HEK293 (cell line): ENCODE data around the gene CXCL17.

Experiments used
- ATF2 ChIP-seq: fragments of 450-650 bp; formaldehyde crosslinking; IDR thresholded peaks from 2 replicates; pipeline ENCODE4 v1.5.1; 2016; ENCODE audit warnings: missing biosample characterization, missing genetic modification characterization, low read depth
- GLI2 ChIP-seq: fragments of 450-650 bp; formaldehyde crosslinking; IDR thresholded peaks from 2 replicates; pipeline ENCODE4; 2017; ENCODE audit warnings: missing biosample characterization, missing genetic modification characterization, low read depth, borderline replicate concordance
- INSM2 ChIP-seq: fragments of 450-650 bp; formaldehyde crosslinking; IDR thresholded peaks from 2 replicates; pipeline ENCODE4 v1.5.1; 2016; ENCODE audit warnings: missing biosample characterization, missing genetic modification characterization
- KLF10 ChIP-seq: fragments of 450-650 bp; IDR thresholded peaks from 2 replicates; pipeline ENCODE4 v1.5.1; 2018; ENCODE audit warnings: missing biosample characterization, mild to moderate bottlenecking, missing genetic modification characterization
- PRDM10 ChIP-seq: fragments of 450-650 bp; formaldehyde crosslinking; IDR thresholded peaks from 2 replicates; pipeline ENCODE4 v1.5.1; 2016; ENCODE audit warnings: missing biosample characterization, missing genetic modification characterization
- SCRT1 ChIP-seq: fragments of 450-650 bp; formaldehyde crosslinking; IDR thresholded peaks from 2 replicates; pipeline ENCODE4 v1.5.1; 2016; ENCODE audit warnings: missing biosample characterization, missing genetic modification characterization, borderline replicate concordance
- SCRT2 ChIP-seq: fragments of 450-650 bp; formaldehyde crosslinking; IDR thresholded peaks from 2 replicates; pipeline ENCODE4 v1.5.1; 2016; ENCODE audit warnings: missing biosample characterization, missing genetic modification characterization
- SP2 ChIP-seq: fragments of 450-650 bp; formaldehyde crosslinking; IDR thresholded peaks from 2 replicates; pipeline ENCODE4 v1.5.1; 2016; ENCODE audit warnings: missing biosample characterization, missing genetic modification characterization
- SP7 ChIP-seq: fragments of 450-650 bp; formaldehyde crosslinking; IDR thresholded peaks from 2 replicates; pipeline ENCODE4 v1.5.1; 2016; ENCODE audit warnings: missing biosample characterization, missing genetic modification characterization
- WT1 ChIP-seq: fragments of 450-650 bp; formaldehyde crosslinking; IDR thresholded peaks from 2 replicates; pipeline ENCODE4 v1.5.1; 2016; ENCODE audit warnings: missing biosample characterization, missing genetic modification characterization
- ZBTB17 ChIP-seq: fragments of 450-650 bp; formaldehyde crosslinking; IDR thresholded peaks from 2 replicates; pipeline ENCODE4 v1.5.1; 2016; ENCODE audit warnings: missing biosample characterization, missing genetic modification characterization
- ZBTB20 ChIP-seq: fragments of 450-650 bp; formaldehyde crosslinking; IDR thresholded peaks from 2 replicates; pipeline ENCODE4 v1.5.1; 2016; ENCODE audit warnings: missing biosample characterization, missing genetic modification characterization
- ZBTB21 ChIP-seq: fragments of 450-650 bp; formaldehyde crosslinking; IDR thresholded peaks from 2 replicates; pipeline ENCODE4 v1.5.1; 2017; ENCODE audit warnings: missing biosample characterization, missing genetic modification characterization
- ZEB2 ChIP-seq: fragments of 450-650 bp; formaldehyde crosslinking; IDR thresholded peaks from 2 replicates; pipeline ENCODE4 v1.5.1; 2016; ENCODE audit warnings: missing biosample characterization, missing genetic modification characterization
- ZNF140 ChIP-seq: fragments of 450-650 bp; formaldehyde crosslinking; IDR thresholded peaks from 2 replicates; pipeline ENCODE4 v1.5.1; 2016; ENCODE audit warnings: missing biosample characterization, missing genetic modification characterization
- ZNF175 ChIP-seq: fragments of 450-650 bp; formaldehyde crosslinking; IDR thresholded peaks from 2 replicates; pipeline ENCODE4 v1.5.1; 2016; ENCODE audit warnings: missing biosample characterization, missing genetic modification characterization
- ZNF302 ChIP-seq: fragments of 450-650 bp; formaldehyde crosslinking; IDR thresholded peaks from 2 replicates; pipeline ENCODE4 v1.5.1; 2016; ENCODE audit warnings: missing biosample characterization, missing genetic modification characterization, low read depth
- ZNF324 ChIP-seq: fragments of 450-650 bp; formaldehyde crosslinking; IDR thresholded peaks from 2 replicates; pipeline ENCODE4 v1.5.1; 2016; ENCODE audit warnings: missing biosample characterization, missing genetic modification characterization
- ZNF366 ChIP-seq: fragments of 450-650 bp; formaldehyde crosslinking; conservative IDR thresholded peaks from 2 replicates; pipeline ENCODE4 v1.5.1; 2016; ENCODE audit warnings: missing biosample characterization, missing genetic modification characterization
- ZNF391 ChIP-seq: fragments of 450-650 bp; formaldehyde crosslinking; IDR thresholded peaks from 2 replicates; pipeline ENCODE4 v1.5.1; 2016; ENCODE audit warnings: low read depth, missing biosample characterization, missing genetic modification characterization, borderline replicate concordance
- ZNF473 ChIP-seq: fragments of 450-650 bp; formaldehyde crosslinking; IDR thresholded peaks from 2 replicates; pipeline ENCODE4 v1.5.1; 2017; ENCODE audit warnings: missing biosample characterization, missing genetic modification characterization
- ZNF585B ChIP-seq: fragments of 450-650 bp; formaldehyde crosslinking; IDR thresholded peaks from 2 replicates; pipeline ENCODE4 v1.5.1; 2016; ENCODE audit warnings: missing biosample characterization, missing genetic modification characterization
- ZNF639 ChIP-seq: fragments of 450-650 bp; formaldehyde crosslinking; IDR thresholded peaks from 2 replicates; pipeline ENCODE4 v1.5.1; 2016; ENCODE audit warnings: missing biosample characterization, missing genetic modification characterization
- ZNF660 ChIP-seq: fragments of 450-650 bp; IDR thresholded peaks from 2 replicates; pipeline ENCODE4 v1.5.1; 2018; ENCODE audit warnings: missing biosample characterization, mild to moderate bottlenecking, missing genetic modification characterization
- ZNF664 ChIP-seq: fragments of 450-650 bp; formaldehyde crosslinking; IDR thresholded peaks from 2 replicates; pipeline ENCODE4 v1.5.1; 2016; ENCODE audit warnings: missing biosample characterization, missing genetic modification characterization
- ZNF692 ChIP-seq: fragments of 450-650 bp; formaldehyde crosslinking; IDR thresholded peaks from 2 replicates; pipeline ENCODE4 v1.5.1; 2016; ENCODE audit warnings: missing biosample characterization, missing genetic modification characterization
- ZNF76 ChIP-seq: fragments of 450-650 bp; formaldehyde crosslinking; IDR thresholded peaks from 2 replicates; pipeline ENCODE4; 2016; ENCODE audit warnings: low read depth, missing biosample characterization, missing genetic modification characterization, borderline replicate concordance
- ZNF777 ChIP-seq: fragments of 450-650 bp; formaldehyde crosslinking; IDR thresholded peaks from 2 replicates; pipeline ENCODE4 v1.5.1; 2017; ENCODE audit warnings: missing biosample characterization, missing genetic modification characterization, borderline replicate concordance

Gene CXCL17

GRCh38 chr19:42468273-42468796 is 25.6 kb upstream of the CXCL17 start (continued):
- TF ChIP-seq ZNF585B (tag by site-specific recombination) (no peak), ZNF639 (peak; percentile 81), ATF2 (peak; percentile 24; the same call in 1 of the 2 replicates), ZBTB17 (tag by site-specific recombination) (peak; percentile 91), ZNF302 (no peak), ZNF473 (tag by site-specific recombination) (no peak), KLF10 (tag by site-specific recombination) (peak; percentile 64), WT1 (peak; percentile 92), GLI2 (no peak; the same call in 1 of the 2 replicates), ZNF692 (tag by site-specific recombination) (peak; percentile 98), ZNF76 (tag by site-specific recombination) (0 out of 2 replicates have a peak, but pooled peaks have one; percentile 34), ZBTB20 (tag by site-specific recombination) (peak; percentile 47; the same call in 1 of the 2 replicates), SP2 (tag by site-specific recombination) (no peak), ZBTB21 (tag by site-specific recombination) (peak; percentile 10; the same call in 1 of the 2 replicates), ZNF324 (tag by site-specific recombination) (peak; percentile 58; the same call in 1 of the 2 replicates), ZNF175 (no peak), ZNF366 (tag by site-specific recombination) (peak; percentile 75), INSM2 (peak; percentile 87), ZEB2 (tag by site-specific recombination) (peak; percentile 94), ZNF391 (peak; percentile 82), SP7 (tag by site-specific recombination) (peak; percentile 100), ZNF660 (tag by site-specific recombination) (peak; percentile 94), ZNF140 (no peak), ZNF664 (tag by site-specific recombination) (peak; percentile 10; the same call in 1 of the 2 replicates), SCRT1 (tag by site-specific recombination) (no peak), ZNF777 (tag by site-specific recombination) (no peak), SCRT2 (tag by site-specific recombination) (no peak), PRDM10 (peak; percentile 70)
